Ishikawa (cell line): Measurements from ENCODE around the gene RHOF.

Source experiments
- EP300 ChIP-seq: IDR thresholded peaks from 2 replicates; pipeline ENCODE4 v1.6.1; 2012; ENCODE audit warnings: borderline replicate concordance
- MAX ChIP-seq: IDR thresholded peaks from 2 replicates; pipeline ENCODE4 v1.6.1; 2012
- REST ChIP-seq: IDR thresholded peaks from 2 replicates; pipeline ENCODE4 v1.6.1; 2012; ENCODE audit warnings: low read depth, mild to moderate bottlenecking
- TAF1 ChIP-seq: IDR thresholded peaks from 2 replicates; pipeline ENCODE4 v1.6.1; 2012; ENCODE audit warnings: low read depth, mild to moderate bottlenecking
- ZBTB7A ChIP-seq: IDR thresholded peaks from 2 replicates; pipeline ENCODE4 v1.6.1; 2012; ENCODE audit warnings: low read depth

GRCh38 chr12:121791671-121792551 is 1.6 kb downstream of the RHOF start:
- TF ChIP-seq EP300 (peak; percentile 78), TAF1 (no peak), ZBTB7A (no peak), MAX (no peak), REST (no peak)
